ENCODE measurements around the gene CAMTA1. TPM values are rescaled to one million over a fixed set of nuclear protein-coding genes. Genes with fewer than 3 reads are reported as not detected.

CAMTA1 gene
- total RNA-seq, 1 donor from 2014 or later = 69.9 TPM

DNA sequence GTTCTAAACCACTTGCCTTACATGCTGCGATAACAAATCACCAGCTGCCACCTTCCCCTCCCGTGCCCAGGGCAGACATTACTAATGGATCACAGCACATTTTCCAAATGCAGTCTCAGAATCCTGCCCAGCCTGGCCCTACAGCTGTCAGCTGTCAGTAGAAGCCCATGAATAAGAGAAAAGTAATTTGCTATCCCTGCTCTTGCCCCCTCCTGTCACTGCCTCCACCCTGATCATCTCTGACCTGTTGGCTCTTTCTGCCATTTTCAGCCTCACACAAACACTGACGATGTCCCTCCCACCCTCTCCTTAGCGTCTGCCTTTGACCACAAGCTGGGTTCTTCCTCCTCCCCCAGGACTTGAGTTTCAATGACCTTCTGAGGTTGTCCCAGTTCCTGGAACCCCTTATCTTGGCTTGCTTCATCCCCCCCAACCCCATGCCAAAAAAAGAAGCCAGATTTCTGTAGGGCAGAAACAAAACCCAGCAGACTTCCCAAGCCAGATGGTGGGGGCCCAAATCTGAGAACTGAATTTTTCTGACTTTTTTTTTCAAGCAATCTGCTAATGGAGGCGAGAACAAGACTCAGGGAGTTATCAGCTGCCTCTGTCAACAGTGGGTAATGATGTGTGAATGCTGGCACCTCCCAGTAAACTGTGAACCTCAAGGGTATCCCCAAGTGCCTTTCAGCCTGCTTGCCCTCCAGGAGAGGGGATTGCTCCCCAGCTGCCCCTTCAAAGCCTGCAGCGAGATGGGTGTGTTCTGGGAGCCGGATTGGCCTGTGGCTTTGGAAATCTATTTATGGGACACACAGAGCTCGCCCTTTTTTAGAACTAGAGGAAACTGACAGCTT is 769.4 kb downstream of the CAMTA1 start:
- intact Hi-C loops (cut with micrococcal nuclease) = no loop called here
- H3K9me3 Mint-ChIP-seq = no peaks in the 10 kb centered on the region
- no peak overlapping the region for H3K27ac Mint-ChIP-seq
- peaks cover 8% of the 10 kb centered on the region for H3K27me3 Mint-ChIP-seq
- peaks cover 10% of the 10 kb centered on the region for H3K4me1 Mint-ChIP-seq
- no peak for DNase-seq
- no peak overlapping the region for H3K4me3 Mint-ChIP-seq
- no peaks in the 10 kb centered on the region for H3K36me3 Mint-ChIP-seq (ENCODE audit: low read depth)

DNA sequence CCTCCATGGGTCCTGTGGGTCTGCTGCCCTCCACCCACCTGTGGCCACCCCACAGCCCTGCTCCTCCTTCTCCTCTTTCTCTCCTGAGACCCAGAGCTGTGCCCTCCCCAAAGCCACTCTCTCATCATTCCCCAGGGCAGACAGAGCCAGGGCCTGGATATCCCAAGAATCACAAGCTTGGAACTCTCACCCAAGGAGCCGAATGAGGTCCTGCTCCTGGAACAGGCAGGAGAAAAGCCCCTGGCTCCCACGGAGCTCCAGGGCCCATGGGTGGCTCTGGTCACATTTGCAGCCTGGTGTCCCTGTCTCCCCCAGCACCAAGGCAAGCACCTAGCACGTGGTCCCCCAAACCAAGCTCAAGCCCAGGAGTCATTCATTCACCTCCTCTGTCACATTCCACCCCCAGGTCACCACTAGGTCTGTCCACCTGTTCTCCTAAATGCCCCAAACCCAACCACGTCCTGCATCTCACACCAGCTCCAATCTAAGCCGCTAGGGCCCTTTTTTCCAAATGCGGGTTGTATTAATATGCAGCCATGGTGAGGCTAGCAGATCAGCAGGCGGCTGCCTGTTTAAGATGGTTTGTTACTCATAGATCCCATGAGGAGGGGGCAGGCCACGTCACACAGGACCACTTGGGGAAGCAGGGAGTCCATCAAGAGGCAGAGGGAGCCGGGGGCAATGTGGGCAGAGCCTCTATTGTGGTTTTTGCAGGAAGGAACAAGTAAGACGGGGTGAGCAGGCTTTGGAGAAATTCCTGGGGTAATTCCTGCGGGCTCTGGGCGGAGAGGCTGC is 770.3 kb downstream of the CAMTA1 start:
- Mint-ChIP-seq H3K4me3 (no peak overlapping the region), H3K4me1 (peaks cover 5% of the 10 kb centered on the region), H3K9me3 (no peaks in the 10 kb centered on the region), H3K27me3 (peaks cover 8% of the 10 kb centered on the region), H3K27ac (no peak overlapping the region), H3K36me3 (ENCODE audit: low read depth) (no peaks in the 10 kb centered on the region)
- DNase-seq = no peak
- intact Hi-C loops (cut with micrococcal nuclease) = no loop called here

DNA sequence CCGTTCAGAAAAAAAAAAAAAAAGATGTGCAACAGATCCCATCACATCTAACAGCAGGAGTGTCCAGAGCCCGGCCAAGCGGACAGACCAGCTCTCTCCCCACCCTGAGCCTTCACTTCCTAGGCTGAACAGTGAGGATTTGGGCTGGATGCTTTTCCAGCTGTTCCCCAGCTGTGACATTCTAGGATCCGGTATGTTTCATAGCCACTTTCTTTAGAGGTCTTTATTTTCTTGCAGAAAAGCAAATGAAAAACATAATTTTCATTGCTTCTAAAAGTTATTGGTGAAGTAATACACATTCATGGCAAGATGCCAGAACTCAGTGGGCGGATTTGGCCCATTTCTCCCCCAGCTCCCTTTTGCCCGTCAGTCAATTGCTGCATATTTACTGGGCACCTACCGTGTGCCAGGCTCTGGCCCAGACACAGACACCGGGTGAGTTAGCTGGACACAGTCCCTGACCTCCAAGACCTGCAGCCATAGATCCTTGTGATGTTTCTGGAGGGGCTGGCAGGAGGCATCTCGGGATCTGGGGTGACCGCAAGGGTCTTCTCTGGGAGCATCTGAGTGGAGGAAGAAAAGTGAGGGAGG is 772.1 kb downstream of the CAMTA1 start:
- peaks cover 8% of the 10 kb centered on the region for H3K27me3 Mint-ChIP-seq
- H3K4me3 Mint-ChIP-seq = no peak overlapping the region
- intact Hi-C loops (cut with micrococcal nuclease) = no loop called here
- no peak for DNase-seq
- H3K36me3 Mint-ChIP-seq (ENCODE audit: low read depth) = no peaks in the 10 kb centered on the region
- H3K27ac Mint-ChIP-seq = no peak overlapping the region
- peaks cover 5% of the 10 kb centered on the region for H3K4me1 Mint-ChIP-seq
- H3K9me3 Mint-ChIP-seq = no peaks in the 10 kb centered on the region

DNA sequence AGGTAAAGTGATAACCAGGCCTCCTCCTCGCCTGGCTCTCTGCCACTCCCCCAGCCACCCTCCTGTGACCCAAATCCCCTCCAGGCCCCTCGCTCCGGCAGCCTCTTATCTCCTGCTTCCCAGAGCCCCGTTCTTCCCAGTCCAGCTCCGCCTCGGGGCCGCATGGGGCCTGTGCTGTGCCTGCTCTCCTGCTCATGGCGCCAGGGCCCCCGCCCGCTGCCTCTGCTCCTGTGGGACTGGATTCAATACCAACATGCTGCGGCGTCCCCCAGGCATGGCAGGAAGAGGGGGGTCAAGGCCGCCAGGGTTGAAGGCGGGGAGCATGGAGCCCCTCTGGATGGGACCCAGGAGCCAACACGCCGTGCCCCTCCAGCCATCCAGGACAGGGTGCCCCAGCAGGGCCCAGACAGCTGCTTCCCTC is 772.8 kb downstream of the CAMTA1 start:
- no peak for DNase-seq
- H3K27ac Mint-ChIP-seq = no peak overlapping the region
- no peaks in the 10 kb centered on the region for H3K9me3 Mint-ChIP-seq
- intact Hi-C loops (cut with micrococcal nuclease) = no loop called here
- no peak overlapping the region for H3K4me3 Mint-ChIP-seq
- H3K4me1 Mint-ChIP-seq = peaks cover 5% of the 10 kb centered on the region
- H3K36me3 Mint-ChIP-seq (ENCODE audit: low read depth) = no peaks in the 10 kb centered on the region
- H3K27me3 Mint-ChIP-seq = peaks cover 8% of the 10 kb centered on the region

DNA sequence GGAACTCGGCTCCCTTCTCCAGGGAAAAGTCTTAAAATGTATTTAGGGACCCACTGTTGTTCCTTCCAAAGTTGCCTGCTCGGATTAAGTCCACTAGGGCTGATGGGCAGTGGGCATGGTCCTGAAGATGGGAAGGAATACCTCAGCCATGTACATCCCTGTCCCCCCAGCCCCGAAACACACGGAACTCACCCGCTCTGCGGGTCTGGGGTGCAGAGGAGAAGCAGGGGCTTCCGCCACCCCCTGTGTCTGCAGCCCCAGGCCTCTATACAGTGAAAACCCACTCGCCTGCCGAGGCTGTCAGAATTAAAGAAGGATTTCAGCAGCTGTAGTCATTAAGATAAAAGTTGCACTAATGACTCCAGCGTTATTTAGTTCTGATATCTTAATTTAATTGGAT is 773.2 kb downstream of the CAMTA1 start:
- peaks cover 8% of the 10 kb centered on the region for H3K27me3 Mint-ChIP-seq
- no peak overlapping the region for H3K27ac Mint-ChIP-seq
- H3K36me3 Mint-ChIP-seq (ENCODE audit: low read depth) = no peaks in the 10 kb centered on the region
- no peak for DNase-seq
- no peak overlapping the region for H3K4me3 Mint-ChIP-seq
- intact Hi-C loops (cut with micrococcal nuclease) = no loop called here
- peaks cover 5% of the 10 kb centered on the region for H3K4me1 Mint-ChIP-seq
- no peaks in the 10 kb centered on the region for H3K9me3 Mint-ChIP-seq

DNA sequence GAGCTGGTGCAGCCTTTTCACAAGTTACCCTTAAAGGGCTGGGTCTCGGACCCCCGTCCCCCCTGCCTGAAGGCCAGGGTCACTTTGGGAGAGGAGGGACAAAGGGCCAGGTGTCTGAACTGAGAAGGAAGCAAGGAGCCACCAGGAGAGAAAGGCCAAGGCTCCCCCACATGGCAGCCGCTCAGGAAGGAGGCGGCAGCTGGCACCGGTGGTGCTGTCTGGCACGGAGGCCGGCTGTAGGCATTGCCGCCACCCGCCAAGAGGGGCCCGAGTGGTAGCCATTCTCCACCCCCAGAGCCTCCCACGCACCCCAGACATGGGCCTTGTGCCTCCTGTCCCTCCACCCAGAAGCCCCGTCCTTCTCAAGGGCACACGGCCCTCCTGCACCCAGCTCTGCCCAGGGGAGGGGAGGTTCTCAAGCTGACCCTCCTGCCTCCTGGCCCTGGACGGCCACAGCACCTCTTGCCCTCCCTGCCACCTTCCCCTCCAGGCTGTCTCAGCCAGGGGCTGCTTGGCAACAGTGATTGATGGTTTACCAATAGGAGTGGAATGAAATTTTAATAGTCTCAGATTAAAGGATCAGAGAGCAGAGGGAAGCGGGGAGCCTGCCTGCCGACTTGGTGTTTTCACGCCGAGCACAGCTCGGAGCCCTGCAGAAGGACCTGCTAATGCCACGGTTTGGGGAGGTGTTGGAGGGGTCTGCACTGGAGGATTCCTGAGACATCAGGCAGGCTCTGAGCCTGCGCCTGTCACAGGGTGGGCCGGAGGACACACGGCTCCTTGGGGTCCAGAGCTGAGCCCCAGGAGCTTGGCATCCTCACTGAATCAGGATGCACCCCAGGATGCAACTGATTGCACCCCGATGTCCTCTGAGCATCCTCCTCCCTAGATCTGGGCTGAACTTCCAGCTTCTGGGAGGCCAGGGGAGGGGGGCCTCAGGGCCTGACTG is 773.9 kb downstream of the CAMTA1 start:
- intact Hi-C loops (cut with micrococcal nuclease) = no loop called here
- H3K27me3 Mint-ChIP-seq = peaks cover 7% of the 10 kb centered on the region
- H3K27ac Mint-ChIP-seq = no peak overlapping the region
- H3K36me3 Mint-ChIP-seq (ENCODE audit: low read depth) = no peaks in the 10 kb centered on the region
- H3K4me3 Mint-ChIP-seq = no peak overlapping the region
- H3K4me1 Mint-ChIP-seq = peaks cover 5% of the 10 kb centered on the region
- no peak for DNase-seq
- no peaks in the 10 kb centered on the region for H3K9me3 Mint-ChIP-seq

DNA sequence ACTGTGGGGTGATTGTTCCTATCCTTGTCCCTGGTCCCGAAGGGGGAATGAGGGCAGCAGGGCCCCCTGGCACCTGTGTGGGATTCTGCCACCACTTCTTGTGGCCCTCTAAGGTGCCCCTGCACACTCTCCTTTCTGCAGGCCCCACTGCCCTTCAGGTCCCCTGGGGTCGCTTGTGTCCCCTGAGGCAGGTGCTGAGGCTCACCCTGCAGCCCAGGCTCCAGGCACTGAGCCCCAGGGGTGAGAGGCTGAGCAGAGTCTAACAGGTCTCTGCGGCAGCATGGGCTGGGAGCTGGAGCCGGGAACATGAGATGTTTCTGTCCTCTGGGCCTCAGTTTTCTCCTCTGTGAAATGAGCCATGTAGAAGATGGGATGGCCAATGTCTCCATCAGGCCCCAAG is 774.9 kb downstream of the CAMTA1 start:
- DNase-seq = no peak
- Mint-ChIP-seq H3K4me3 (no peak overlapping the region), H3K9me3 (no peaks in the 10 kb centered on the region), H3K4me1 (no peaks in the 10 kb centered on the region), H3K27ac (no peak overlapping the region), H3K36me3 (ENCODE audit: low read depth) (no peaks in the 10 kb centered on the region), H3K27me3 (peaks cover 5% of the 10 kb centered on the region)
- intact Hi-C loops (cut with micrococcal nuclease) = no loop called here

DNA sequence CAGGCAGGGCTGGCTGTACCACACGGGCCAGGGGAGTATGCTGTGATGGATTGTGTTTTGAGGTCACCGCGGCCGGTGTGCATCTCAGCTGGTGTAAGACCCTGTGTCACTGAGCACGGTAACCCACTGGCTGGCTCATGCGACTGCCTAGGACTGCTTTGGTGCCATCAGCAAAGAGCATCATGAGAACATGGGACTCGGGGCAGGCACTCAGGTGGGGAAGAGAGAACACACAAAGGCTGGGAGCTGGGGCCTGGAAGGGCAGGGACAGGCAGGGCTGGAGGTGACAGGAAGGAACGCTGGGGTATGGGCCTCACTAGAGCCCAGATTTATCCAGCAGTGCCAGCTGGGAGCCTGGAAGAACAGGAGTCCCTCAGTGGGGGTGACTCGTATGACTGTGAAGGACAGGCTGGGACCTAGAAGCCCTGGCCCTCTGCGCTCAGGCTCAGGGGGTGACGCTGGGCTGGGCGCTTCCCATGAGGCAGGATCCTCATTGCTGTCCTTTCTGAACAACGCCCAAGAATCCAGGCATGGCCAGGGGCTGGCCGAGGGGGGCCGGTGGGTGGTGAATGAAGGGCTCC is 775.4 kb downstream of the CAMTA1 start:
- DNase-seq = no peak
- Mint-ChIP-seq H3K9me3 (no peaks in the 10 kb centered on the region), H3K4me1 (no peaks in the 10 kb centered on the region), H3K27me3 (peaks cover 1% of the 10 kb centered on the region), H3K36me3 (ENCODE audit: low read depth) (no peaks in the 10 kb centered on the region), H3K27ac (no peak overlapping the region), H3K4me3 (no peak overlapping the region)
- intact Hi-C loops (cut with micrococcal nuclease) = no loop called here

DNA sequence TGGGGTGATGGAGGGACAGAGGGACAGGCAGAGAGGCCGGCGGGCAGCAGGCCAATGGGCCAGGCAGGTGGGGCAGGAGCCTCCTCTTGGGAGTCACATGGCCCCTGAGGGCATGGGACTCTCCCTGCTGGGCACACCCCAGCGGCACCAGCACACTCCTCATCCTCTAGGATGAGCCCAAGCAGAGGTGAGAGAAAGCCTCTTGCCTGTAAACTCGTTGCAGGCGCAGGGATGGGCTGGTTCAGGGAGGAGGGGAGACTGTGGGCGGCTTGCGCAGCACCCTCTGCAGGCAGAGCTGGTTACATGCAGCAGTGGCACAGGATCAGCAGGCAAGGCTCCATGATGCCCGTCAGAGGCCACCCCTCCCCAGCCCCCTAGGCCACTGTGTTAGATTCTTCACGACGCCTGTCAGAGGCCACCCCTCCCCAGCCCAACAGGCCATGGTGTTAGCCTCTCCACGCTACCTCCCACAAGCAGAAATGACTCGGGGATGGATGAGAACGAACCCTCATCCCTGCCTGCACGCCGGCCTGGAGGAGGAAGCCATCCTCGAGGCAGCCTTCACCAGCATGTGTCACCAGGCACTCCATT is 776.2 kb downstream of the CAMTA1 start:
- DNase-seq = no peak

DNA sequence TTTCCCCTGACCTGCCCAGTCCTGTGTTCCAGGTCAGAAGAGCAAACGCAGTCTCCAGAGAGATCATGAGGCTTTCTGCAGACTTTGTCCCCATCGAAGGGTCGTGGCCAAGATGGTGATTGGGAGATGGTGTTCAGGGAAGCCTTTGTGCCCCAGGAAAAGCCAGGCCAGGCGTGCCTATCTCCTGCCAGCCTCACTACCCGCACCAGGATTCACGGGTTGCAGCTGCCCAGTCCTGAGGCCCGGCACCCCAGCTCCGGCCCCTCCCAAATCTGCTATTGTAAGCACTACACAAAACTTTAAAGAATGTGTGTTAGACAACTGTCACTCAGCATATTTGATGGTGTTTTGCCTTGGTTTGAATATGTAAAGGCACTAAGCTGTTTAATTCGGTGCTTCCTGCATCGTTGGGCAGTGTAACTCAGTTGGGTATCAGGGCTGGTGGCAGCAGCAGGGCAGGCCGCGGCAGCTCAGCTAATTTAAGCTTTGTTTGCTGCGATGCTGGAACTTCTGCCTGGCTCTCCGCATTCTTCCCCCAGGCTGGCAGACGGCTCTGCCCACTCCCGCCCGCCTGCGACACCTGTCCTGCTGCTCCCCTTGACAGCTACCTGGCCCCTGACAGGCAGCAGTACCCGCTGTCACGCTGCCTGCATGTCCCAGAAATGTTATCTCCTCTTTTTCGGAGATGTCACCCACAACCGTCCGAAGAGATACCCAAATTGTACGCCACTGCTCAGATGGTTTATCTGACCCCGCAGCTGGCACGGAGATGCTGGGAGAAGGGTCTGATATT is 776.9 kb downstream of the CAMTA1 start:
- Mint-ChIP-seq H3K9me3 (no peaks in the 10 kb centered on the region), H3K4me3 (no peak overlapping the region), H3K27me3 (no peaks in the 10 kb centered on the region), H3K4me1 (no peaks in the 10 kb centered on the region), H3K36me3 (ENCODE audit: low read depth) (no peaks in the 10 kb centered on the region), H3K27ac (no peak overlapping the region)
- no peak for DNase-seq
- intact Hi-C loops (cut with micrococcal nuclease) = no loop called here

More for the DNA sequence above, 776.2 kb downstream of the CAMTA1 start:
- H3K27ac Mint-ChIP-seq = no peak overlapping the region
- intact Hi-C loops (cut with micrococcal nuclease) = no loop called here
- H3K4me1 Mint-ChIP-seq = no peaks in the 10 kb centered on the region
- H3K4me3 Mint-ChIP-seq = no peak overlapping the region
- no peaks in the 10 kb centered on the region for H3K36me3 Mint-ChIP-seq (ENCODE audit: low read depth)
- no peaks in the 10 kb centered on the region for H3K9me3 Mint-ChIP-seq
- H3K27me3 Mint-ChIP-seq = no peaks in the 10 kb centered on the region

DNA sequence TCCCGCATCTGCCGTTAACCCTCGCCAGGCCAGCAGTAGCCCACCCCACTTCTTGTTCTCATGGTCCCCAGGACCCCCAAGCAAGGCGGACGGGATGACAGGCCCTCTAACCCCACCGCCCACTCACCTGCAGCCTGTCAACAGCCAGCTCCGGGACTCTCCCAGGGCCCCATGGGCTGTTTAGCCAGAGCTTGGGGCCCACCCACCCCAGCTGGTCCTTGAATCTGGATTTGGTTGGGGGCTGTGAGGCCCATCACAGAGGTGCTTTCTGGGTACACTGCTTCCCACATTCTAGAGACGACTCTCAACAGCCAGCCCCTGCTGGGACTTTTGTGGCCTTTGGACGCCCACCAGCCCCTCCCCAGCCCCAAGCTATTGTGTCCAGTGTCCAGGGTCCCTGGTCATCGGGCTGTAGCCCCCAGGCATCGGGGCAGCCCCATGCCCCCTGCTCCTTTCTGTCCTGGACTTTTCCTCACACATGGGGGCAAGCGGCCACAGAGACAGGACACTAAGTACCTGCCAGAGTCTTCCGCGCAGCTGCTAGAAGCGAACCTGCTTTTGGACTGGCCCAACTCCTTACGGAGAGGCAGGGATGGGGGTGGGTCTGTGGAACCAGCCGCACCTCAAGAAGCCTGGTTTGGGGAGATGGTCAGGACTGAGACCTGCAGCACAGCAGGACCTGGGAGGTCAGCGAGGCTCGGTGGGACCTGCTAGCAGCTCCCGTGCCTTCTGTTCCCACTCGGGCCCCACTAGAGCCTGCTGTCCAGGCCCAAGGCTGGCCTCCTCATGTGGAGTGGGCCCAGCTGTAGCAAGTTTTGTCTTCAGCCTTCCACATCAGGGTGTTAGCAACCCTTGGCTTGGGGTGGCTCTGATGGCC is 777.7 kb downstream of the CAMTA1 start:
- Mint-ChIP-seq H3K4me1 (no peaks in the 10 kb centered on the region), H3K27me3 (no peaks in the 10 kb centered on the region), H3K9me3 (no peaks in the 10 kb centered on the region), H3K36me3 (ENCODE audit: low read depth) (no peaks in the 10 kb centered on the region), H3K27ac (no peak overlapping the region), H3K4me3 (no peak overlapping the region)
- intact Hi-C loops (cut with micrococcal nuclease) = no loop called here
- DNase-seq = no peak
